Psoas muscle (tissue), 8 donors: ENCODE data around the gene BMPR1B. TPM values are rescaled to one million over a fixed set of nuclear protein-coding genes. Genes with fewer than 3 reads are reported as not detected.
A peak's percentile ranks its signal among the peaks of the same experiment; 100 is the strongest.

ENCODE experiments used
- ATAC-seq, 4 donors: fragments of 200-7000 bp; cut with Tn5 transposase; one replicate each; pipeline ENCODE4 v1.9.1; 2020; ENCODE audit warnings: moderate library complexity in 3 of 4, mild to moderate bottlenecking in 2 of 4
- DNase-seq, 2 donors: peaks; one replicate each; pipeline ENCODE4 v3.0.0-alpha.2; 2020
- H3K27ac ChIP-seq: fragments of 200-600 bp; one replicate; pipeline ENCODE4 v1.8.0; 2022
- H3K27me3 ChIP-seq, 3 donors: fragments of 200-600 bp in 1 of 3; one replicate each; pipeline versions ENCODE4 v1.6.1 to v1.8.0; 2013 to 2022; ENCODE audit warnings: low read length in 2 of 3, mild to moderate bottlenecking in 2 of 3, moderate library complexity in 1 of 3; ENCODE audit not compliant: insufficient read depth in 3 of 3
- H3K36me3 ChIP-seq, 2 donors: fragments of 200-600 bp in 1 of 2; one replicate each; pipeline versions ENCODE4 v1.6.1 to v1.8.0; 2013 to 2022; ENCODE audit warnings: low read depth in 1 of 2, mild to moderate bottlenecking in 1 of 2, moderate library complexity in 1 of 2; ENCODE audit not compliant: insufficient read depth in 1 of 2
- H3K4me1 ChIP-seq: fragments of 200-600 bp; one replicate; pipeline ENCODE4 v1.8.0; 2022
- H3K4me3 ChIP-seq: fragments of 200-600 bp; one replicate; pipeline ENCODE4 v1.8.0; 2022; ENCODE audit warnings: mild to moderate bottlenecking
- H3K9me3 ChIP-seq: fragments of 200-600 bp; one replicate; pipeline ENCODE4 v1.8.0; 2022
- WGBS, 3 donors: extraction: QIAGEN DNeasy Blood & Tissue Kit; methylation state at CpG; one replicate each; pipeline versions ENCODE4 v1.1.6 to v1.1.7; 2013; 5-methylcytosine and 5-hydroxymethylcytosine counted together
- intact Hi-C, 2 donors: fragments of 100-400 bp; cut with DNase I; formaldehyde crosslinking; loops; one replicate each; pipeline versions ENCODE4 v1.11.0 to v1.14.2; 2022
- polyA plus RNA-seq, 3 donors: library from polyadenylated mRNA; stranded (reverse); fragments of 200-250 nt; gene quantifications; one replicate each; pipeline ENCODE4 v1.2.3, GENCODE V29; 2013
- total RNA-seq, 4 donors: library from RNA; stranded (reverse); fragmentation: NEBNext Ultra II Directional in 2 of 4; extraction: Animal tissue kit (Norgen Biotek cat#: 25700) in 2 of 4; gene quantifications; one replicate each; pipeline versions ENCODE4 v1.2.1 to v1.2.4, GENCODE V29; 2021 to 2023
- TF ChIP-seq, protein P1 (sequence below): fragments of 200-600 bp; IDR thresholded peaks from one replicate; pipeline ENCODE4 v1.8.0; 2022; ENCODE audit warnings: antibody characterized with exemption
- donor health status: healthy with polysubstance abuse.
- donor health status: DM: no; HTN: no; CAD: no; lungs with moderate emphysema.
- donor health status: Bipolar disorder and iron deficiency.
- donor health status: healthy.
- donor health status: DM: yes; HTN: yes; CAD: no.
- donor health status: DM: no; HTN: no; CAD: no.
- donor health status: DM: no; HTN: no; CAD: no.
- donor health status: DM: yes; HTN: yes; CAD: no.

The BMPR1B gene
- total and polyA plus RNA-seq, 7 donors, result 0.26 to 13.0 (median 1.0) TPM

DNA sequence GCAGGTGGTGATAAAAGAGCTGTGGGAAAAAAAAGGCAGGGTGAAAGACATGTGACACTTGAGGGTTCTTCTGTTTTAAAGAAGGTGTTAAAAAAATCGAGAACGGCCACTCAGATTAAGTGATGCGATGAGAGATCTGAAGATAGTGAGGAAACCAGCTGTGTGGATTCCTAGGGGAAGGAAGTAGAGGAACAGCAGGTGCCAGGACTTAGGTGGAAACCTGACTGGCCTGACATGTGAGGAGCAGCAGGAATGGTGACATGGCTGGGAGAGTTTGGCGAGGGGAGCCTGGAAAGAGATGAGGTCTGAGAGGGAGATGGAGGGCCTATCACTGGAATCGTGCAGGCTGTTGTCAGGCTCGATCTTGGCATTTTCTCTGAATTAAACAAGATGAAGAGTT, 55.5 kb downstream of the BMPR1B start:
- intact Hi-C loops, result no loop called here
- Histone ChIP-seq H3K4me1 (no peaks in the 10 kb centered on the region), H3K4me3 (no peak overlapping the region), H3K9me3 (no peaks in the 10 kb centered on the region), H3K27ac (no peak overlapping the region), H3K27me3 (no peaks in the 10 kb centered on the region), H3K36me3 (no peaks in the 10 kb centered on the region)
- TF ChIP-seq, protein P1, sequence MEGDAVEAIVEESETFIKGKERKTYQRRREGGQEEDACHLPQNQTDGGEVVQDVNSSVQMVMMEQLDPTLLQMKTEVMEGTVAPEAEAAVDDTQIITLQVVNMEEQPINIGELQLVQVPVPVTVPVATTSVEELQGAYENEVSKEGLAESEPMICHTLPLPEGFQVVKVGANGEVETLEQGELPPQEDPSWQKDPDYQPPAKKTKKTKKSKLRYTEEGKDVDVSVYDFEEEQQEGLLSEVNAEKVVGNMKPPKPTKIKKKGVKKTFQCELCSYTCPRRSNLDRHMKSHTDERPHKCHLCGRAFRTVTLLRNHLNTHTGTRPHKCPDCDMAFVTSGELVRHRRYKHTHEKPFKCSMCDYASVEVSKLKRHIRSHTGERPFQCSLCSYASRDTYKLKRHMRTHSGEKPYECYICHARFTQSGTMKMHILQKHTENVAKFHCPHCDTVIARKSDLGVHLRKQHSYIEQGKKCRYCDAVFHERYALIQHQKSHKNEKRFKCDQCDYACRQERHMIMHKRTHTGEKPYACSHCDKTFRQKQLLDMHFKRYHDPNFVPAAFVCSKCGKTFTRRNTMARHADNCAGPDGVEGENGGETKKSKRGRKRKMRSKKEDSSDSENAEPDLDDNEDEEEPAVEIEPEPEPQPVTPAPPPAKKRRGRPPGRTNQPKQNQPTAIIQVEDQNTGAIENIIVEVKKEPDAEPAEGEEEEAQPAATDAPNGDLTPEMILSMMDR, result no peak
- ATAC-seq (no peak), DNase-seq (no peak)
- WGBS, 3 donors, result 84 to 89% (median 88%) methylated on average over 6 of the region's 6 CpGs

DNA sequence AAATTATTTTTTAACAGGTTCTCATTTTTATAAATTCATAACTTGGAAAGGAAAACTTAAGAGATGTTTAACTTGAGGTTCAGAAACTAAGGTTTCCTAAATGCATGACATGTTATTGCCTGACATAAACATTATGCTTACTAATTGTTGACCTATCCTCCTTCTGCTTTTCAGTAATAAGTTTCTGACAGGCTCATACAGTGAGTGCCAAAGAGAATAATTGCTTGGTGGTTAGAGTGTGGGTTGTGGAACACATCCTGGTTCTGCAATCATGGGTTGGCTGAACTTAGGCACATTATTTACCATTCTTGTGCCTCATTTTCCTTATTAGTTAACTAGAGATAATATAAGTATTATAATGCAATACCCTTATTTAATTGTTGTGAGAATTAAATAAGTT, 56.5 kb downstream of the BMPR1B start:
- intact Hi-C loops, result no loop called here
- TF ChIP-seq, protein P1, result no peak
- no peak for ATAC-seq
- DNase-seq, result no peak
- no peaks in the 10 kb centered on the region for H3K36me3 ChIP-seq
- no peak overlapping the region for H3K27ac ChIP-seq
- H3K27me3 ChIP-seq, result no peaks in the 10 kb centered on the region
- H3K4me3 ChIP-seq, result no peak overlapping the region
- H3K9me3 ChIP-seq, result no peaks in the 10 kb centered on the region
- no peaks in the 10 kb centered on the region for H3K4me1 ChIP-seq

DNA sequence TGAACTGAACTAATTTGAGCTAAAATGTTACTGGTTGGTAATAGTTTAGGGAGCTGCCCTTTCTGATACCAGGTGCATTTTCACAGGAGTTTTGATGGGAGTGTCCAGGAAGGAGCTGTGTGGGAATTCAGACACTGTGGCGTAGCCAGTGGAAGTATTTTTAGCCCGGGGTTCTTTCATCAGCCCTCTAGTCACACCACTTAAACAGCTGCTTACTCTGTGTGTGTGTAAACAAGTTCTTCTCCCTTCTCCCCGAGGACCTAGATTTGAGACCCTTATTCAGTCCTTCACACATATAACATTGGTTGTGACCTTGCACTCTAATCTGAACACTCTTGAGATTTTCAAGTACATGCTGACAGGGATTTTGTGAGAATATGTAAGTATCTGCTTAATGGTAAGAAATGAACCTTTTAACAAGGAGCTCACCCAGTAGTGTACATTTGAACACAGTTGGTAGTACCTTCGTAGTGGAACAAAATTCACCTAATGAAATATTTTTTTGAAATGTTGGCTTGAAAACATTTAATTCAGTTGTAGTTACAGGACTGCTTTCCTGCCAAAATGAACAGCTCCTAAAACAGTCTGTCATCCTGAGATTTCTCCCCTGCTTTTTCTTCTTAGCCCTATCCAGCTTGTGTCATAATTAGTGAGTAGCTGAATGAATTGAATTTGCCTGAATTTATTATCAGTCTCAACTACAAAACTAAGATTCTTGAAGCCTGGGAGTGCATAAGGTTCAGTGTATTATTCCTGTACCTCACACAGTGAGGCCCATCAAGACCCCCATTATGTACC, 61.8 kb downstream of the BMPR1B start:
- no peaks in the 10 kb centered on the region for H3K27me3 ChIP-seq
- intact Hi-C loops, result no loop called here
- ATAC-seq (peak in 3 of 4 donors; percentile 42 to 69 (median 63)), DNase-seq (no peak)
- no peak overlapping the region for H3K4me3 ChIP-seq
- TF ChIP-seq, protein P1, result no peak
- no peaks in the 10 kb centered on the region for H3K36me3 ChIP-seq
- H3K27ac ChIP-seq, result no peak overlapping the region
- no peaks in the 10 kb centered on the region for H3K4me1 ChIP-seq
- WGBS, 3 donors, result 19 to 33% (median 23%) methylated on average over 4 of the region's 4 CpGs
- H3K9me3 ChIP-seq, result no peaks in the 10 kb centered on the region

DNA sequence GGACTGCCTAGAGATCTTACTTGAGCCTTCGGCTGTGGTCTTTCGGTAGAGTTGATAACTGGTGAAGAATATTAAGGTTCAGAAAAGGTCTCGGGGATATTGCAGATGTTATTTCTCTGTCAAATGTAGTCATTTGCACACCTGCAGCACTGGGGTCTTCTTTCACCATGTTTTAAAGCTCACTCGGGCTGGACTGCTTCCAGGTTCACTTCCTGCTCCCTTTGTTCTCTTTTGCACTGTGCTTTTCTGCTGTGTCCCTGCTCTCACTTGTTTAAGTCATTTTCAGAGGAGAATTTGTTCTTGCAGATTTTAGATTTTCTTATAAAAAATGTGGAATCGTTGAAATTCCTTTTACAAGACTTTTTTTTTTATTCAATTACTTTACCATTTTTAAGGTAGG, 68.5 kb downstream of the BMPR1B start:
- H3K27me3 ChIP-seq, result no peaks in the 10 kb centered on the region
- no peaks in the 10 kb centered on the region for H3K36me3 ChIP-seq
- no peaks in the 10 kb centered on the region for H3K9me3 ChIP-seq
- TF ChIP-seq, protein P1, result no peak
- intact Hi-C loops, result no loop called here
- no peaks in the 10 kb centered on the region for H3K4me1 ChIP-seq
- no peak overlapping the region for H3K27ac ChIP-seq
- DNase-seq (no peak), ATAC-seq (no peak)
- no peak overlapping the region for H3K4me3 ChIP-seq
- WGBS, 3 donors, result 45 to 58% (median 52%) methylated on average over 5 of the region's 5 CpGs
